Vagina (tissue), 2 donors: ENCODE data around the gene ACOX1. TPM values are rescaled to one million over a fixed set of nuclear protein-coding genes. Genes with fewer than 3 reads are reported as not detected.
A peak's percentile ranks its signal among the peaks of the same experiment; 100 is the strongest.

Experiments
- DNase-seq, 2 donors: peaks; one replicate each; pipeline ENCODE4 v3.0.0-alpha.2; 2017; ENCODE audit errors: extremely low spot score in 2 of 2
- H3K27ac ChIP-seq: fragments of 200-600 bp; sonication (generic); one replicate; pipeline ENCODE4 v1.5.1; 2019
- H3K27me3 ChIP-seq: fragments of 200-600 bp; sonication (generic); one replicate; pipeline ENCODE4 v1.5.1; 2019
- H3K36me3 ChIP-seq, 2 donors: fragments of 200-600 bp; sonication (generic); one replicate each; pipeline ENCODE4 v1.5.1; 2017 to 2019
- H3K4me1 ChIP-seq: fragments of 200-600 bp; sonication (generic); one replicate; pipeline ENCODE4 v1.5.1; 2019
- H3K4me3 ChIP-seq, 2 donors: fragments of 200-600 bp; sonication (generic); 1 replicate in 1 of 2; 2 replicates in 1 of 2; pipeline ENCODE4 v1.5.1; 2016 to 2019
- H3K9me3 ChIP-seq: fragments of 200-600 bp; sonication (generic); one replicate; pipeline ENCODE4 v1.5.1; 2019
- POLR2A ChIP-seq, 2 donors: fragments of 450-650 bp; IDR thresholded peaks; one replicate each; pipeline ENCODE4 v1.6.1; 2017; ENCODE audit warnings: antibody characterized with exemption in 2 of 2, mild to moderate bottlenecking in 2 of 2, moderate library complexity in 2 of 2
- POLR2AphosphoS5 ChIP-seq, 2 donors: sonication (generic); formaldehyde crosslinking; IDR thresholded peaks; one replicate each; pipeline ENCODE4 v1.9.0; 2017; ENCODE audit warnings: antibody characterized with exemption in 2 of 2, mild to moderate bottlenecking in 2 of 2, low read depth in 1 of 2; ENCODE audit not compliant: insufficient read depth in 1 of 2
- intact Hi-C: fragments of 100-400 bp; cut with DNase I; formaldehyde crosslinking; loops from one replicate; pipeline ENCODE4 v1.15.1; 2023
- total RNA-seq: library from RNA; depleted of rRNA; stranded (reverse); fragments of >200 nt; gene quantifications from one replicate; pipeline ENCODE4 v1.2.3, GENCODE V29; 2016
- TF ChIP-seq, protein P1 (sequence below), 3 experiments: fragments of 450-650 bp in 2 of 3; fragments of 200-600 bp in 1 of 3; sonication (generic) in 1 of 3; IDR thresholded peaks; one replicate each; pipeline ENCODE4 v1.5.1; 2017 to 2019; ENCODE audit warnings: antibody characterized with exemption in 3 of 3, mild to moderate bottlenecking in 2 of 3, moderate library complexity in 2 of 3

Gene ACOX1
- total RNA-seq, 1 donor from 2014 or later, result 50.6 TPM

DNA sequence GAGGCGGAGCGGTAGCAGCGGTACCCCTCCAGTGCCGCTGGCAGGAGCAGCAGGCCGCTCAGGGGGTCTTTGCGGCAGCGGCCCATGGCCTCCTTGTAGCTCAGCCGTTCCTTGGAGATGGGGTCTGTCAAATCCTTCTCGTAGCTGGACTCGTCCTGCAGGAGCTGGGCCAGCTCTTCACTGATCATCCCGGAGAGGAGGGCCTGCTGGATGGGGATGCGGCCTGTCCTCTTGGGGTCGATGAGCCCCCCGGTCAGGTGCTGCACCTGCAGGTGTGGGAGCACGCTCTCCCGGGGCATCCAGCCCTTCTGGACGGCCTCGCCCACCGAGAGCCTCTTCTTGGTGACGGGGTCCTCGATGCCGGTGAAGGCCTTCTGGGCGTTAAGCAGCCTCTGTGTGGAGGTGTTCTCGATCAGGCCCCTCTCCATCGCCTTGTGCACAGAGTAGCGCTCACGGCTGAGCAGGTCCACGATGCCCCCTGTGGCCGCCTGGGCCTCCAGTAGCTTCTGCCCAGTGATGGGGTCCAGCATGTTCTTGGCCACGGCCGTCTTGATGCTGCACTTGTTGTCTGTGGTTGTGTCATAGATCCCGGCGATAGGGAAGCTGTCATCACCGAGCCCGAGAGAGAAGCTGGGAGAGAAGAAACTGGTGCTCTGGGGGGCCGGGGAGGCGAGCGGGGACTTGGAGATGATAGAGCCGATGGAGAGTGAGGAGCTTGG lies 28.3 kb upstream of the ACOX1 start:
- no peaks in the 10 kb centered on the region for H3K9me3 ChIP-seq
- no peak overlapping the region for H3K4me3 ChIP-seq
- no peaks in the 10 kb centered on the region for H3K27me3 ChIP-seq
- intact Hi-C loops, result loop anchor here (5.0 to 10.0 kb wide), 2 partner anchors 95 to 278 kb away; no protein-coding TSS in a partner anchor
- TF ChIP-seq POLR2A (IDR thresholded peaks at IDR 0.05), result no peak
- no peak for TF ChIP-seq POLR2AphosphoS5 (IDR thresholded peaks at IDR 0.05; ENCODE audit: insufficient read depth in 1 of 2, low read depth in 1 of 2)
- TF ChIP-seq, protein P1, sequence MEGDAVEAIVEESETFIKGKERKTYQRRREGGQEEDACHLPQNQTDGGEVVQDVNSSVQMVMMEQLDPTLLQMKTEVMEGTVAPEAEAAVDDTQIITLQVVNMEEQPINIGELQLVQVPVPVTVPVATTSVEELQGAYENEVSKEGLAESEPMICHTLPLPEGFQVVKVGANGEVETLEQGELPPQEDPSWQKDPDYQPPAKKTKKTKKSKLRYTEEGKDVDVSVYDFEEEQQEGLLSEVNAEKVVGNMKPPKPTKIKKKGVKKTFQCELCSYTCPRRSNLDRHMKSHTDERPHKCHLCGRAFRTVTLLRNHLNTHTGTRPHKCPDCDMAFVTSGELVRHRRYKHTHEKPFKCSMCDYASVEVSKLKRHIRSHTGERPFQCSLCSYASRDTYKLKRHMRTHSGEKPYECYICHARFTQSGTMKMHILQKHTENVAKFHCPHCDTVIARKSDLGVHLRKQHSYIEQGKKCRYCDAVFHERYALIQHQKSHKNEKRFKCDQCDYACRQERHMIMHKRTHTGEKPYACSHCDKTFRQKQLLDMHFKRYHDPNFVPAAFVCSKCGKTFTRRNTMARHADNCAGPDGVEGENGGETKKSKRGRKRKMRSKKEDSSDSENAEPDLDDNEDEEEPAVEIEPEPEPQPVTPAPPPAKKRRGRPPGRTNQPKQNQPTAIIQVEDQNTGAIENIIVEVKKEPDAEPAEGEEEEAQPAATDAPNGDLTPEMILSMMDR (IDR thresholded peaks at IDR 0.05), result no peak
- no peak for DNase-seq
- peaks cover 0 to 21% of the 10 kb centered on the region in 2 donors for H3K36me3 ChIP-seq
- H3K27ac ChIP-seq, result no peak overlapping the region
- H3K4me1 ChIP-seq, result no peaks in the 10 kb centered on the region

DNA sequence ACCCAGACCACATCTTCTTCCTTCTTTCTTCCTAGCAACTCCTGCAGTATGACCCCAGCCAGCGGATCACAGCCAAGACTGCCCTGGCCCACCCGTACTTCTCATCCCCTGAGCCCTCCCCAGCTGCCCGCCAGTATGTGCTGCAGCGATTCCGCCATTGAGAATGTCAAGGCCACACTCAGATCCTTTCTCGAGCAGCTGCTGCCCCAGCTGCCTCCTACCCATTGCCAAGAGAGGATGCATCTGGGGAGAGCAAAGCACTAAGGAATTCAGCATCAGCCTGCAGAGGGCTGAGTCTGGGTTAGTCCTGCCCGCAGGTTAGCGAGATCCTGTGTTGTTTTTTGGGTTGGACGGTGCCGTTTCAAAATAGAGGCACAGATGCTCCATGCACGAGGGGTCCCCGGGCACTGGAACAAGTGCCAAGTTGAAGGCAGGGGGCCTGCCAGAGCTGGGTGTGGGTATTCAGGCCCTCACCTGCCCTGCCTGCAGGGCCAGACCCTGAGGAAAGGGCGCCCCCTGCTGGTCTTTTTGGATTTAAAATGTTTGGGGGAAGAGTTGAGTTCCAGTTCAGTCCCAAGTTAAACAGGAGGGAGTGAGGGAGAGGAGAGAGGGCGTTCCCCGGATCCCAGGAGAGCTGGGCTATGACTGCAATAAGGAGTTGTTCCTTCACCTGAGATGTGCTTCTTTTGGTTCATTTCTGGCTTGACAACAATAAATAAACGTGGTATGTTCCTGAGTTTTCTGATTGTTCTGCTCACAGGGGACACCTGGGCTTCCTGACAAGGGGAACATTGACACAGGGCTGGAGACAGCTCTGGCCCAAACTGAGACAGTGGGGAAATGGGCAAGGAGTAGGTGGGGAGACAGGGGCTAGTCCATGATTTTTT lies 26.5 kb upstream of the ACOX1 start:
- TF ChIP-seq POLR2A (IDR thresholded peaks at IDR 0.05), result no peak
- TF ChIP-seq, protein P1 (IDR thresholded peaks at IDR 0.05), result peak; percentile 47 to 78 (median 50)
- Histone ChIP-seq H3K4me3 (no peak overlapping the region), H3K36me3 (peaks cover 0 to 21% of the 10 kb centered on the region in 2 donors), H3K27me3 (no peaks in the 10 kb centered on the region), H3K9me3 (no peaks in the 10 kb centered on the region), H3K4me1 (no peaks in the 10 kb centered on the region), H3K27ac (no peak overlapping the region)
- intact Hi-C loops, result loop anchor here (5.0 to 10.0 kb wide), 2 partner anchors 93 to 279 kb away; no protein-coding TSS in a partner anchor
- DNase-seq, result no peak

DNA sequence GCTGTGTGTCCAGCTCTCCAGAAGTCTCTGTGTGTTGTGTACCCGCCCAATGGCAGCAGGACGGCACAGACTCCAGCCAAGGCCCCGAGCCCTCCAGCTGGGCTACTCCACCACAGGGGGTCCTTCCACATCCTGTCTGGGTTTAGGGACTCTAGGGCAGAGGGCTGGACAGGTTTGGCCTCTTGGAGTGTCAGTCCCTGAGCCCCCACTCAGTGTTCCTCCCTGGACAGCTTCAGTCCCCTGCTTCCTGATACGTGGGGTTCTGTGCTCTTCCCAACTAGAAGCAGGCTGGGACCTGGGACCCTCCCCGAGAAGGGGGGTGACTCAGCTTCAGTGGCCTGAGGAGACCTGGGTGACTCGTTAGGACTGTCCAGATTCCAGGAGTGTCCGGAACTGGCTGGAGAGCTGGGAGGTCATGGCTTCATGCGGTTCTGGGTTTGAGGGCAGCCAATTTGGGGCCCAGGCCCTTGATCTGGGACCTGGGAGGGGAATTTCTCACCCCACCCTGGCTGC lies 25.8 kb upstream of the ACOX1 start:
- intact Hi-C loops, result loop anchor here (5.0 to 10.0 kb wide), 2 partner anchors 93 to 280 kb away; no protein-coding TSS in a partner anchor
- no peaks in the 10 kb centered on the region for H3K9me3 ChIP-seq
- TF ChIP-seq POLR2A (IDR thresholded peaks at IDR 0.05), result no peak
- TF ChIP-seq, protein P1 (IDR thresholded peaks at IDR 0.05), result no peak
- TF ChIP-seq POLR2AphosphoS5 (IDR thresholded peaks at IDR 0.05; ENCODE audit: insufficient read depth in 1 of 2, low read depth in 1 of 2), result no peak
- DNase-seq, result no peak
- peaks cover 0 to 17% of the 10 kb centered on the region in 2 donors for H3K36me3 ChIP-seq
- no peak overlapping the region for H3K4me3 ChIP-seq
- no peak overlapping the region for H3K27ac ChIP-seq
- H3K4me1 ChIP-seq, result peaks cover 5% of the 10 kb centered on the region
- no peaks in the 10 kb centered on the region for H3K27me3 ChIP-seq

DNA sequence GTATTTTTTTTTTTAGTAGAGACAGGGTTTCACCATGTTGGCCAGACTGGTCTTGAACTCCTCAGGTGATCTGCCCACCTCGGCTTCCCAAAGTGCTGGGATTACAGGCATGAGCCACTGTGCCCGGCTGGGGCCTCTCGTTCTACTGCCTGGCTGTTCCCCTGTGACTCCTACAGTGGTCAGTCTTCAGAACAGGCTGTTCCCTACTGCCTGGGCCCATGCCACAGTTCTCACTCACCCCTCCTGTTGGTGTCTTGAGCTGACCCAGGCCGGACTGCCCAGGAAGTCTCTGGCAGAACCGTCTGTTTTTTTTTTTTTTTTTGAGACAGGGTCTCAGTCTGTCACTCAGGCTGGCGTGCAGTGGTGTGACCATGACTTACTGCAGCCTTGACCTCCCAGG lies 24.9 kb upstream of the ACOX1 start:
- H3K27ac ChIP-seq, result no peak overlapping the region

More for the DNA sequence above, 24.9 kb upstream of the ACOX1 start:
- no peak for TF ChIP-seq POLR2AphosphoS5 (IDR thresholded peaks at IDR 0.05; ENCODE audit: insufficient read depth in 1 of 2, low read depth in 1 of 2)
- TF ChIP-seq, protein P1 (IDR thresholded peaks at IDR 0.05), result no peak
- no peak for TF ChIP-seq POLR2A (IDR thresholded peaks at IDR 0.05)
- DNase-seq, result no peak
- Histone ChIP-seq H3K9me3 (no peaks in the 10 kb centered on the region), H3K4me3 (no peak overlapping the region), H3K36me3 (peaks cover 0 to 14% of the 10 kb centered on the region in 2 donors), H3K27me3 (no peaks in the 10 kb centered on the region), H3K4me1 (peaks cover 5% of the 10 kb centered on the region)
- intact Hi-C loops, result loop anchor here (10.0 kb wide), 1 partner anchor 281 kb away; no protein-coding TSS in a partner anchor
